NB4 (cell line): ENCODE measurements around the gene NUP160.
"Not testable (repeated sequence)": the region's sequence is repeated elsewhere in the genome, so short reads cannot be mapped to it uniquely, and the experiment has no call there.

Source experiments
- DNase-seq: peaks from one replicate; pipeline ENCODE4 v3.0.0; 2010; ENCODE audit warnings: low read depth
- H3K4me3 ChIP-seq: one replicate; pipeline ENCODE4 v1.5.1; 2011; ENCODE audit warnings: mild to moderate bottlenecking, low read depth, low read length, moderate library complexity
- CTCF ChIP-seq: IDR thresholded peaks from one replicate; pipeline ENCODE4 v1.5.1; 2012; ENCODE audit warnings: low read depth, low read length
- MAX ChIP-seq: IDR thresholded peaks from 2 replicates; pipeline ENCODE4 v1.6.1; 2011; ENCODE audit warnings: low read depth, low read length
- MYC ChIP-seq: IDR thresholded peaks from 2 replicates; pipeline ENCODE4 v1.6.1; 2011; ENCODE audit warnings: low read depth, low read length
- POLR2A ChIP-seq: IDR thresholded peaks from 2 replicates; pipeline ENCODE4 v1.6.1; 2011; ENCODE audit warnings: mild to moderate bottlenecking; ENCODE audit not compliant: insufficient read length; ENCODE audit errors: extremely low read depth

The NUP160 gene

GRCh38 chr11:47889714-47890441 is 41.7 kb upstream of the NUP160 start:
- no peak for TF ChIP-seq MAX
- TF ChIP-seq CTCF = no peak
- TF ChIP-seq POLR2A = no peak
- TF ChIP-seq MYC = no peak
- no peak overlapping the region for H3K4me3 ChIP-seq
- no peak for DNase-seq

- TF ChIP-seq POLR2A (no peak), MYC (no peak), CTCF (no peak)
- H3K4me3 ChIP-seq = no peak overlapping the region
- DNase-seq = no peak
Measured at GRCh38 chr11:47887910-47888569, 39.9 kb upstream of the NUP160 start.

- no peak for DNase-seq
- TF ChIP-seq POLR2A = no peak
- TF ChIP-seq CTCF = no peak
- no peak for TF ChIP-seq MYC
- no peak for TF ChIP-seq MAX
- no peak overlapping the region for H3K4me3 ChIP-seq
Measured at GRCh38 chr11:47886096-47886495, 37.9 kb upstream of the NUP160 start.

- not testable (repeated sequence) for DNase-seq, H3K4me3 ChIP-seq
Measured at GRCh38 chr11:47882437-47882836, 34.3 kb upstream of the NUP160 start.

GRCh38 chr11:47881145-47881544 is 33.0 kb upstream of the NUP160 start:
- DNase-seq = no peak
- no peak overlapping the region for H3K4me3 ChIP-seq
- TF ChIP-seq POLR2A (no peak), MAX (no peak), CTCF (no peak), MYC (no peak)

DNA sequence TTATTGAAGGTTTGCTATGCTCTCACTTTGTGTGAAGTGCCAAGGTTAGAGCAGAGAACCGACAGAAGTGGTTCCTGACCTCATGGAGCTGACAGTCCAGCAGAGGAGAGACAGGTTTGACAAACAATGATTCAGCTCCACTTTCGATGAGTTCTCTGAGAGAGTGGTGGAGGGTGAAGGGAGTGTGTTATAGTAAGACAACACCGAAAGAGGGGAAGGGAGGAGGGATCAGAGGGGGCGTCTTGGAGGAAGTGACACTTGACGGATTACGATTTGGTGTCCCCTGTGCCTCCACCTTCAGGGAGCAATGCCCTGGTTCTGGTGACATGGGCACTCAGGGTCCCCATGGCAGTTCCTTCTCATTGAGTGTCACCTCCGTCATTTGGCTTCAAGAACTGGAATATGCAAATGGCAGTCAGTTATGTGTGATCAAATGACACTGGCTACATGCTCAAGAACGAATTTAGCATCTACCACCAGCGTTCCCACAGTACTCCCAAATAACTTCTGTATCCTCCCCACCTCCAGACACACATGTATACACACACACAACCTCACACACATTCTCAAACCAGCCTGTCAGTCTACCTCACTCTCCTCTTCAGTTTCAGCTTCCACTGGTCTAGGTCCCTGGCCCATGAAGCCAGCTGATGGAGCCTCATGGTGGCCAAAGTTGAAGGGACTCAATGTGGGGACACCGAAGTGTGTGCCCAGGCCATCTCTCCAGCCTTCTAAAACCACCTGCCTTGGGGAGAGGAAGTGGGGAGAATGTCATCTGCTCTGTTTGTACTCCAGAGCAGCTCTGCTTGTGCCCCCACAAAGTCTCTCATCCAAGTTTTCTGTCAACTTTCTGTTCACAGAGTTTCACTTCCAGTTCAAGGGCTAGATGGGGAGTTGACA is 31.4 kb upstream of the NUP160 start:
- TF ChIP-seq CTCF (no peak), MAX (no peak), MYC (no peak), POLR2A (no peak)
- no peak for DNase-seq
- H3K4me3 ChIP-seq = no peak overlapping the region

- not testable (repeated sequence) for H3K4me3 ChIP-seq, DNase-seq
Measured at GRCh38 chr11:47875858-47876257, 27.7 kb upstream of the NUP160 start.
